HK-2 (cell line): ENCODE data around the gene UBALD1.

Experiments used
- DNase-seq: peaks from one replicate; pipeline ENCODE4 v3.0.0-alpha.2; 2018; ENCODE audit not compliant: unreplicated experiment

UBALD1 gene

GRCh38 chr16:4616047-4616811 lies 1.5 kb upstream of the UBALD1 start:
- DNase-seq: peak; percentile 96

- DNase-seq: no peak
Measured at GRCh38 chr16:4615384-4616046, 827 bp upstream of the UBALD1 start.

GRCh38 chr16:4613636-4614570 lies 785 bp downstream of the UBALD1 start:
- DNase-seq: peak; percentile 40

- DNase-seq: no peak
Measured at GRCh38 chr16:4612977-4613635, 1.6 kb downstream of the UBALD1 start.

GRCh38 chr16:4612474-4612931 lies 2.2 kb downstream of the UBALD1 start:
- DNase-seq: no peak

- DNase-seq: no peak
Measured at GRCh38 chr16:4611337-4612021, 3.2 kb downstream of the UBALD1 start.

GRCh38 chr16:4610011-4611005 lies 4.4 kb downstream of the UBALD1 start:
- DNase-seq: no peak

GRCh38 chr16:4609200-4610010 lies 5.3 kb downstream of the UBALD1 start:
- DNase-seq: no peak

GRCh38 chr16:4608704-4608980 lies 6.0 kb downstream of the UBALD1 start:
- no peak for DNase-seq

GRCh38 chr16:4607841-4608703 lies 6.6 kb downstream of the UBALD1 start:
- no peak for DNase-seq

- no peak for DNase-seq
Measured at GRCh38 chr16:4606354-4606753, 8.3 kb downstream of the UBALD1 start.

GRCh38 chr16:4604401-4604800 lies 10.3 kb downstream of the UBALD1 start:
- DNase-seq: no peak

GRCh38 chr16:4603624-4604170 lies 11.0 kb downstream of the UBALD1 start:
- DNase-seq: no peak

GRCh38 chr16:4602331-4602730 lies 12.4 kb downstream of the UBALD1 start:
- no peak for DNase-seq

- no peak for DNase-seq
Measured at GRCh38 chr16:4601864-4602186, 12.9 kb downstream of the UBALD1 start.

GRCh38 chr16:4601036-4601863 lies 13.4 kb downstream of the UBALD1 start:
- DNase-seq: no peak

- DNase-seq: no peak
Measured at GRCh38 chr16:4599545-4599944, 15.1 kb downstream of the UBALD1 start.
